GM18505 (cell line): ENCODE results near the gene NUDT12.

ENCODE experiments used
- ATAC-seq: cut with Tn5 transposase; IDR thresholded peaks from one replicate; pipeline ENCODE4 v1.9.1; 2021; ENCODE audit not compliant: unreplicated experiment
- POLR2A ChIP-seq: IDR thresholded peaks from 4 replicates; pipeline ENCODE4 v1.6.1; 2011; ENCODE audit warnings: borderline replicate concordance; ENCODE audit not compliant: insufficient read depth, insufficient read length; ENCODE audit errors: extremely low read depth

The NUDT12 gene

DNA sequence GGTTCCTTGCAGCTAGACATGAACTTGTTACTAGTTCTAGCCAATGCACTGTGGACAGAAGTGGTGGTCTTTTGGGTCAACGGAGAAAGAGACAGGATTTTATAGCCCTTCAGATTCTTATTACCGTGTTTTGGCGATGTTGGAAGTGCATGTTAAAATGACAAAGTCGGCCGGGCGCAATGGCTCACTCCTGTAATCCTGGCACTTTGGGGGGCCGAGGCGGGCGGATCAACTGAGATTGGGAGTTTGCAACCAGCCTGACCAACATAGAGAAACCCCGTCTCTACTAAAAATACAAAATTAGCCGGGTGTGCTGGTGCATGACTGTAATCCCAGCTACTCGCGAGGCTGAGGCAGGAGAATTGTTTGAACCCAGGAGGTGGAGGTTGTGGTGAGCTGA is 9.1 kb upstream of the NUDT12 start:
- ATAC-seq: no peak
- TF ChIP-seq POLR2A: no peak

DNA sequence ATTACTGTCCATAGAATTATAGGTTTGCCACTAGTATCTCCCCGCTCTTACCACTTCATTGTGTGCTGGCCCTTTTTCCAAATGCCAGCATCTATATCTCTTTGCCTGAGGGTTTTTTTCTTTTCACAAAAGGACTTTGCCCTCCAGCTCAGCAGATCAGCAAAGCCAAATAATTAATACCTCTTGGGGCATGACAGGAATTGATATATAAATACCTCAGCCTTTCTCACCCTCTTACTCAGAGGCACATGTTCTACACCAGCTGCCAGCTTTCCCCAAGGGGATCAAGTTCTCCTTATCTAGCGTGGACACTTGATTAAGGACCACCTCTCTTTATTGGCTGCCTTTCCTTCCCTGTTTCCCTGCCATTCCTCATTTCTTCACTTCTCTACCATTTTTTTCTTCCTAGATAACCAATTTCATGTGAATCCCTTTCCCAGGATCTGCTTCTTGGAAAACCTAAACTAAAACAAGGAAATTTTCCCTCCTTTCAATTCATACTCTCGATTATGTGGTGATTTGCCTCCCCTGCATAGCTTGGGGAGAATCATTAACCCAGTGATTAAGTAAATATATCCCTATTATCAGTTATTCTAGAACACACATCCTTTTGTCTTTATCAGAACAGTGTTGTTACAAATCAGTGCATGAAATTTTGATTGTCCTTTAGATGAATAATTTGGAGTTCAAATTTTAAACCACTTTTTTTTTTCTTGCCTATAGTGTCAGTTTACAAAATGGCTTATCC is 6.9 kb upstream of the NUDT12 start:
- ATAC-seq: no peak
- TF ChIP-seq POLR2A: no peak

DNA sequence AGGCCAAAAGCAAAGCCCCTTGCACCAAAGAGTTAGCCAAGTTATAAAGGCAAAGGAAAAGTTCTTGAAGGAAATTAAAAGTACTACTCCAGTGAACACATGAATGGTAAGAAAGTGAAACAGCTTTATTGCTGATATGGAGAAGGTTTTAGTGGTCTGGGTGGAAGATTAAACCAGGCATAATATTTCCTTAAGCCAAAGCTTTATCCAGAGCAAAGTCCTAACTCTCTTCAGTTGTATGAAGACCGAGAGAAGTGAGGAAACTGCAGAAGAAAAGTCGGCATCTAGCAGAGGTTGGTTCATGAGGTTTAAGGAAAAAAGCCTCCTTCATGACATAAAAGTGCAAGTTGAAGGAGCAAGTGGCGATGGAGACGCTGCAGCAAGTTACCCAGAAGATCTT is 3.1 kb upstream of the NUDT12 start:
- no peak for TF ChIP-seq POLR2A
- ATAC-seq: no peak

DNA sequence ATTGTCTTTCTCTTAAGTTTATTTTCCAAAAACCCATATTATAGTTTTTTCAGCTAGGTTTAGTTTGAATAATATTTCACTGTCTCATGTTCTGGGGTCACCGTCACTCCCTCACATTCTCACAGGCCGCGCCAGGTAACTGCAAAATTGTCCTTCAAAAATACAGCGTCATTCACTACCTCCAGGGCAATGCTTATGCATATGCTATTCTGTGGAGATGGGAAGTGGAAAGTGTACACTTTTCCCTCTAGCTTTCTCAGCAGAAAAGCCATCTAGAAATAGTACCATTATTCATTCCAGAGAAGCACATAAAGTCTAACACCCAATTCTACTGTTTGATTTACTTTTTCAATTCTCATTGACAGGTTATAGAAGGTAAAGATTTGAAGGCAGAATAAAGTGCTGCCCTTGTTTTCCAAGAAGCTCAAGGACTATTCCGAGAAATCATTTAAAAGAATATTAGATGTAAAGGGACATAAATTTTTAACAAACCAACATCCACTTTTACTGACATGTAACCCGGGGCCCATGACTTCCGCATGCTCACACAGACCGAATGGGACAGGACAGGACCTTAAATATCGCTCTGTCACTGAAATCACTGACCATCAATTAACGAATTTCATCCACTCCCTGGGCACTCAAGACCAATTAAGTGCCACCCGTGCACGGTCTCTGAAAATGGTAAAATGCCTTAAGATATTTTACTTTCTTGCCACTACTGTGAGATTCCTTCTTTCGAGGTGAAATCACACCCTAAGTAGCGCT is 720 bp downstream of the NUDT12 start:
- ATAC-seq: peak; percentile 48
- no peak for TF ChIP-seq POLR2A

DNA sequence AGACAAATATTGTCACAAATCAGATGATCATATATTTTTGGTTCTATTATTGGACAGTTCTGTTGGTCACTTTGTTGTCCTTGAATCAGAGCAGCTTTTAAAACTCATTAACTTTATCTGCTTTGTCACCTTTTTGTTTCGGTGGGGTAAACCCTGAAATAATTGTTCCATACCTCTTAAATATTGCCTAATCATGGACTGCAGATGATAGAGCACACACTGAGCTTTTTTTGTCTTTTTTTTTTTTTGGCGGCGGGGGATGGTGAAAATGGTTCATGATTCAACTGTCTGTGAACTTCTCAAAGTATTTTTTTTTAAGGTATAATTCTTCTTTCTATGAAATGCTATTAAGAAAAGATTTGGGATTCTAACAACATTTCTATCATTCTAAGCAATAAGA is 1.8 kb downstream of the NUDT12 start:
- TF ChIP-seq POLR2A: no peak
- no peak for ATAC-seq

DNA sequence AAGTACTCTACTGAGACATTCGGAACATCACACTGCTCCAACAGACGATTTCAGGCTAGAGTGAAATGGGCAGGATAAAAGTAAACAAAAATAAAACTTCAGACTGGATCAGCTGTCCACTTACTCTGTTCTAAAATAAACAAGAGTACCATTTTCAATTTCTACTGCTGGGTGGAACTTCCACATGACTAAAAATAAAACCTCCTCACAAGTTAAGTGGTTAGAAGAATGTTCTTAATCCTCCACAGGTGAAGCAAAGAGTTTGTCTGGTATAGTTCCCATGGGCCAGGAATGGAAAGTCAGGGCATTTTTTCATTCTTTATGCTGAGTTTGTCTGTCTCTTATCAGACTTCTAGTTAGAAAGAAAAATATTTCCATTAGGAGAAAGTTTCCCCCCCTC is 15.7 kb downstream of the NUDT12 start:
- TF ChIP-seq POLR2A: no peak
- ATAC-seq: no peak

DNA sequence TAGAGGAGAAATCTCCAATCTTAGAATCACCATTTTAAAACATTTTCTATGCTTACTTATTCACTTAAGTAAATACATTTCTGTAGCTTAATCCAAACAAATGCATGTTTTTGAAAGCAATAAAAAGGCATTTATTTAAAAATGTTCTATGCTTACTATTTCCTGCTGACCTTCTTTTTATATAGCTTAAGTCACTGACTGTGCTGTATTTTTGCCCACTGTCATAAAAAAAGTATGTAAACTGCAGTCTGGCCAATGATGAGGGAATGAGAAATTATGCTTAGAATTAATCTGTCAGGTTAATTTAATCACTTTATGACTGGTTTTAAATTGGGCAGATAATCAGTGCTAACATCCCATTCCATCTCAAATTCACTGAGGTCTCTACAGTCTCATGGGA is 20.1 kb downstream of the NUDT12 start:
- no peak for ATAC-seq
- no peak for TF ChIP-seq POLR2A

DNA sequence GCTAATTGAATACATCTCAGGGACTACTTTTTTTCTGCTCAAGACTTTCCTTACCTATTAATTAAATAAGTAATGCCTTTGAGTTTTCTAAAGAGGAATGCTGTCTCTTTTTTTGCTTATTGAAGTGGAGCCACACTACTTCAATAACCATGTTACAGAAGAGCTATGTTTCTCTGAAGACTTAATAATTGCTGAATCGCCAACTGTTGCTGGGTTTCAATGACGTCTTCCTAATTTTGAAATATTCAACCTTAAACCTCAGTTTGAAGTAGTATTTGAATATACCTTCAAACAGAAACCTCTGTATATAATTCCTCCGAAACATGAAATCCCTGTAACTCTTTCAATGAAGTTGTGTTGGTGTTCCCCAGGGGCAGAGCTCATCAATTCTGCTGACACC is 21.0 kb downstream of the NUDT12 start:
- no peak for ATAC-seq
- TF ChIP-seq POLR2A: no peak

DNA sequence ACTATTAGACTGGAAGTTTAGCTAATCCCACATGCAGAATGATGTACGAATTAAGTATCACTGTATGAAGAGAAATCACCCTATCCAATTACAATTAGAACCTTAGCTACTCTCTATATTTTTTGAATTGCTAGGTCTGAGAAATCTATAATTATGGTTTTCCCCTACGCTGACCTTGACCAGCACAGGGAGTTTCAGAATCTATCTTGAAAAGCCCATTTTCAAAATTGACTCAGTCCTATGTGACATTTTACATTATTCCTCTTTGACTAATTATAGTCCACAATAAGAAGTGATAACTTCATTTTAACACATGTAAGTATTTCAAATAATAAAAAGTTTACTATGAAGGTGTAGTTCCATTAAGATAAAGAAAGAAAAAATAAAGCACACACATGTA is 21.5 kb downstream of the NUDT12 start:
- no peak for ATAC-seq
- TF ChIP-seq POLR2A: no peak

DNA sequence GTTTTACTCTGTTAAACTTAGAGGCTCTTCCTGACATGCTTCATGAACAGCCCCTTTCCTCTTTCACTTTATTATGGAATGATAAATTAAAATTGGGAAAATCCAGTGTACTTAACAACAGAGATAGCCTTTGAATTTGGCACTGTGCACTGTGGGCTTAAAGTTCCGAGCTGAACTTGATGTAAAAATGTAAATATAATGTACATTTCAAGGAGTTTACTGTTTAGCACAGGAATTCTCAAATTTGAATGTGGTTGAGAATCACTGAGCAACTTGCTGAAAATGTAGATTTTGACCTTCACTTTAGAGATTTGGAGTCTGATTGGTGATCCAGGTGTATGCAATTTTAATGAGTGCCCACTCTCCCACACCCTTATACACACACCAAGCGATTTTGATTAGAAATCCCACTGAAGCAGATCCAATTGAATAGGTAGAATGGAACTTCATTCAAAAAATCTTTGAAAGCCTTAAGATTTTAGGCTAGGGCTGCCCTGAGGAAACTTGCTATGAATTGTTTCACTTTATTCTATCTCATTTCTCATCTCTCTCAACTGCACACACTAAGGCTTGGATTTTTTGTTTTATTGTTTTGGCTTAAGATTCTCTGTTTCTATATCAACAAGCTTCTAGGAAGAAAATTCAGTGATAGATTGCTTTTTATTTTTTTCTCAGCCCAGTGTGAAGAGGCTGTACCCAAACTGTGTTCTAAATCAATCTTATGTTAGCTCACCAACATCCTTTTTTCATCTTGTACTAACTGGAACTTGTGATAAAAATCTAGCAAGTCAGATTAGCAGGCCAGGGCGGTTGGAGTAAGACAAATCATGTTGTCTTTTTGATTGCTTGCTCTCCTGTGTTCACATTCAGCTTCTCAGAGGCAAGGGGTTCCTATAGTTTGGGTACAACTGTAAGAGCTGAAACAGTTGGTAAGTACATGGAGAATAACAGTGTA is 22.9 kb downstream of the NUDT12 start:
- ATAC-seq: no peak
- TF ChIP-seq POLR2A: no peak

DNA sequence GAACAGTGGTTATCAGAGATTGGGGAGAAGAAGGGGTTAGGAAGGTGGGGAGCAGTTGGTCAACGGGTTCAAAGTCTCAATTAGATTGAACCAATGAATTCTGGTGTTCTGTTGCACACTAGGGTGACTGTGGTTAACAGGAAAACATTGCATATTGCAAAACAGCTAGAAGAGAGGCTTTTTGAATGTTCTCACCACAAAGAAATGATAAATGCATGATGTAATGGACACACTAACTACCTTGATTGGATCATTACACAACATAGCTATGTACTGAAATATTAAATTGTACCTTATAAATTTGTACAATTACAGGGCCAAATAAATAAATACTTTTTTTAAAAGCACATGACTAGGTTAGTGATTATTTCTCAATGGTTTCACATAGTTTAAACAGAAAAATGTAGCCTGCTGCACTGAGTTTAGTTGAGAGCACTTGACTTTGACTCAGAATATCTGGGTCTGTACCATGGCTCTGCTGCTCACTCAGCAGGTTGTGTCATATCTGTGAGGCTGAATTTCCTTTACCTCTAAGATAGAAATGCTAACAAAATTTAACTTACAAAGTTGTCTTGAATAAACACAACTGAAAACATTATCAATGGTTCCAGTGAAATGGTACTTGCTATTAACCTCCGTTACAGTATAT is 30.4 kb downstream of the NUDT12 start:
- ATAC-seq: no peak
- TF ChIP-seq POLR2A: no peak

DNA sequence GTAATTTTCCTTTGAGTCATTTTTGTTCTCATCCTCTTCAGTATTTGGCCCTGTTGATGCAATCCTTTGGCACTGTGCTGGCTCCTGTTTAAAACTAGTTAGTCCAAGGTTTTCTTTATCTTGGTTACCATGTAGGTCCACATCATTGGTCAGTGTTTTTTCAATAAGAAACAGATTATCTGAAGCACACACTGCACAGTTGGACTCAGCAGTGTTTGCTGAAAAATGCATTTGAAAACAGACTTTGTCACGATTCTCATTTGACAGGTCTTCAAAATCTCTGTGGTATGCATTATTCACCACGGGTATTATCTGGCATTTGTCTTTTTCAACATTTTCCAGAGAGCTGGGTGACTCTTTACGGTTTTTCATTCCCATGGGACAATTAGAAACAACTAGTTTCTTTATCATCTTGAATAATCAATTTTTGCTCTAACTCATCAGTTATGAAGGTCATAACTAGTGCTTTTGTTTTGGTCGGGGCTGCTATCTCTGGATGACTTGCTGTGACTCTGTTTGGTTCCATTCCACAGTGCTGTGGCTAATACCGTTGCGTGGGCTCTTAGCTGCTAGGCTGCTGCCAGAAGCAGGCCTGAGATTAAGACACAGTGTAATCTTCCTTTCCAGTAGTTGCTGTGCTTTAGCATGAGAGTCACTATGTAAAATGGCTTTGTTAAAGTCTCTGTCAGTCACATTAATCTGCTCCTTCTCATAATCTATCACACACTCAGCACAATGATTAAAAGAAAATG is 36.2 kb downstream of the NUDT12 start:
- no peak for TF ChIP-seq POLR2A
- no peak for ATAC-seq
